Suprapubic skin (tissue), 3 donors: Measurements from ENCODE around the gene COX7C.

Experiments used
- EP300 ChIP-seq: sonication (generic); formaldehyde crosslinking; IDR thresholded peaks from one replicate; pipeline ENCODE4 v1.6.1; 2017; ENCODE audit warnings: antibody characterized with exemption
- POLR2A ChIP-seq, 2 donors: fragments of 450-650 bp; IDR thresholded peaks; one replicate each; pipeline ENCODE4 v1.6.1; 2017; ENCODE audit warnings: antibody characterized with exemption in 2 of 2, mild to moderate bottlenecking in 2 of 2, moderate library complexity in 2 of 2
- TF ChIP-seq, protein P1 (sequence below), 2 donors: fragments of 200-600 bp in 1 of 2; fragments of 450-650 bp in 1 of 2; sonication (generic) in 1 of 2; IDR thresholded peaks; one replicate each; pipeline ENCODE4 v1.5.1; 2016 to 2019; ENCODE audit warnings: antibody characterized with exemption in 2 of 2, mild to moderate bottlenecking in 1 of 2, moderate library complexity in 1 of 2

- no peak for TF ChIP-seq POLR2A (IDR thresholded peaks at IDR 0.05)
- TF ChIP-seq EP300, result no peak
- TF ChIP-seq, protein P1, sequence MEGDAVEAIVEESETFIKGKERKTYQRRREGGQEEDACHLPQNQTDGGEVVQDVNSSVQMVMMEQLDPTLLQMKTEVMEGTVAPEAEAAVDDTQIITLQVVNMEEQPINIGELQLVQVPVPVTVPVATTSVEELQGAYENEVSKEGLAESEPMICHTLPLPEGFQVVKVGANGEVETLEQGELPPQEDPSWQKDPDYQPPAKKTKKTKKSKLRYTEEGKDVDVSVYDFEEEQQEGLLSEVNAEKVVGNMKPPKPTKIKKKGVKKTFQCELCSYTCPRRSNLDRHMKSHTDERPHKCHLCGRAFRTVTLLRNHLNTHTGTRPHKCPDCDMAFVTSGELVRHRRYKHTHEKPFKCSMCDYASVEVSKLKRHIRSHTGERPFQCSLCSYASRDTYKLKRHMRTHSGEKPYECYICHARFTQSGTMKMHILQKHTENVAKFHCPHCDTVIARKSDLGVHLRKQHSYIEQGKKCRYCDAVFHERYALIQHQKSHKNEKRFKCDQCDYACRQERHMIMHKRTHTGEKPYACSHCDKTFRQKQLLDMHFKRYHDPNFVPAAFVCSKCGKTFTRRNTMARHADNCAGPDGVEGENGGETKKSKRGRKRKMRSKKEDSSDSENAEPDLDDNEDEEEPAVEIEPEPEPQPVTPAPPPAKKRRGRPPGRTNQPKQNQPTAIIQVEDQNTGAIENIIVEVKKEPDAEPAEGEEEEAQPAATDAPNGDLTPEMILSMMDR (IDR thresholded peaks at IDR 0.05), result no peak
Measured at GRCh38 chr5:86626149-86626548, 8.4 kb downstream of the COX7C start.
